C4-2B (cell line): Measurements from ENCODE around the gene HTR4.

Experiments used
- H3K27ac ChIP-seq: fragments of 450-650 bp; 2 replicates; pipeline ENCODE4 v1.5.1; 2017
- ZFX ChIP-seq: fragments of 450-650 bp; IDR thresholded peaks from 2 replicates; pipeline ENCODE4 v1.6.1; 2017
- TF ChIP-seq, protein P1 (sequence below): fragments of 450-650 bp; conservative IDR thresholded peaks from 2 replicates; pipeline ENCODE4 v1.5.1; 2017; ENCODE audit warnings: mild to moderate bottlenecking

HTR4 gene

DNA sequence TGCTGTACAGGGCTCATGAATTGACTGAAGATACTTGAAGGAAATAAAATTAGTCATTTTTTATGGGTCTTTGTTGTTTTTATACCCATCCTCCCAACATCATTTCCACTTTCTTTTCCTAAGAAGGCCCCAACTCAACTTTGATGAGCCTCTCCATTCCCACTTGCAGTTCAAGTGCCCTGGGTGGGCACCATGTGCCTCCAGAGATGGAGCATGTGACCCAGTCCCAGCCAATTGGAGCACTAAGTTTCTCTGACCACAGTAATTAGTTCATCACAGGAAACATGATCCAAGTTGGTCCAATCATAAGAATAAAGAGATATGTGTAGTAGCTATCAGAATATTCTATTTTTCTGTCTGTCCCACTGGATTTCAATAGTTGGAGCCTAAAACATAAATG is 46.9 kb downstream of the HTR4 start:
- no peak overlapping the region for H3K27ac ChIP-seq
- no peak for TF ChIP-seq ZFX
- TF ChIP-seq, protein P1, sequence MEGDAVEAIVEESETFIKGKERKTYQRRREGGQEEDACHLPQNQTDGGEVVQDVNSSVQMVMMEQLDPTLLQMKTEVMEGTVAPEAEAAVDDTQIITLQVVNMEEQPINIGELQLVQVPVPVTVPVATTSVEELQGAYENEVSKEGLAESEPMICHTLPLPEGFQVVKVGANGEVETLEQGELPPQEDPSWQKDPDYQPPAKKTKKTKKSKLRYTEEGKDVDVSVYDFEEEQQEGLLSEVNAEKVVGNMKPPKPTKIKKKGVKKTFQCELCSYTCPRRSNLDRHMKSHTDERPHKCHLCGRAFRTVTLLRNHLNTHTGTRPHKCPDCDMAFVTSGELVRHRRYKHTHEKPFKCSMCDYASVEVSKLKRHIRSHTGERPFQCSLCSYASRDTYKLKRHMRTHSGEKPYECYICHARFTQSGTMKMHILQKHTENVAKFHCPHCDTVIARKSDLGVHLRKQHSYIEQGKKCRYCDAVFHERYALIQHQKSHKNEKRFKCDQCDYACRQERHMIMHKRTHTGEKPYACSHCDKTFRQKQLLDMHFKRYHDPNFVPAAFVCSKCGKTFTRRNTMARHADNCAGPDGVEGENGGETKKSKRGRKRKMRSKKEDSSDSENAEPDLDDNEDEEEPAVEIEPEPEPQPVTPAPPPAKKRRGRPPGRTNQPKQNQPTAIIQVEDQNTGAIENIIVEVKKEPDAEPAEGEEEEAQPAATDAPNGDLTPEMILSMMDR = no peak

DNA sequence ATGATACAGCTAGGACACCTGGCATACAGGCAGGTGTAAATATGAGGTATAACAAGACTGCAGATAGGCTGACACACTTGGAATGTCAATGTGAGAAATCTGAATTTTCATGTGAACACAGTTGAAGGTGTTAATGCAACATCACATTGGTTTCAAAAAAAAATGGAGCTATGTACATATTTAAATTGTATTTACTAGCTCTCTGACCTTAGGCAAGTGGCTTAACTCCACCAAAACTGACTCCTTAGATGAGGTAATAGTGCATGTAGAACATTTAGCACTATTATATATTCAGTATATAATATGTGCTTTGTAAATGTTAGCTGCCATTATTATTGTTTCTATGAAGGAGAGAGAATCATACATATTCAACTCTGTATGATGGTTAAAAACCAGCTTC is 48.0 kb downstream of the HTR4 start:
- H3K27ac ChIP-seq = no peak overlapping the region
- TF ChIP-seq, protein P1 = no peak
- TF ChIP-seq ZFX = no peak

DNA sequence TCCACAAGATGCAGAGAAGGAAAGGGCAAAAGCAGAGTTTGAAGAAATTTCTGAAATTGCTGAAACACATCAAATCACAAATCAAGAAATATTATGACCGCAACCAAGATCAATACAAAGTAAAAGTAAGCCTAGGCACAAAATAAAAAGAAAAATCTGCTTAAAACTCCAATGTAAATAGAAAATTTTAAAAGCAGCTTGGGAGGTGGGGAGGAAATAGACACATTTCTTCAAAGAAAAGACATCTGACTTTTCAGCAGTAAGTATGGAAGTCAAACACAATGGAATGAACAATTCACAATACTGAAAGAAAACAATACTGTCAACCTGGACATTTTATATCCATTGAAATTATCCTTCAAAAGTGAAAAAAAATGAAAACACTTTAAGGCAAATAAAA is 55.1 kb downstream of the HTR4 start:
- no peak overlapping the region for H3K27ac ChIP-seq
- TF ChIP-seq, protein P1 = no peak
- TF ChIP-seq ZFX = no peak

DNA sequence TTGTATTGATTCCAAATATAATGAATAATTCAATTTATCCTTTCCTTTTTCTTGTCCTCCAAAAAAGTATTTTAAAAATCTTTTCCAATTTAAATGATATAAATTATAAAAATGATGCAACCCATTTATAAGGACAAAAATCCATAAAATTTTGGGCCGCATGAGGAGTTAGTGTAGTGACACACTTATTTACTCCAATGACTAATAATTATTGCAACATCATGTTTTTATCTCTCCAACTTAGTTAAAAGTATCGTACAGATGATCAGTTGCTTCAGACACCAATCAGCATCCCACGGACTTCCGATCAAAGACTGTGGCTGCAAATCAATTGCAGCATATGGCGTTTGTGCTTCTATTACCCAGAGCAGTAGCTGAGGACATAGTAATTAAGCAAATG is 58.6 kb downstream of the HTR4 start:
- no peak overlapping the region for H3K27ac ChIP-seq
- no peak for TF ChIP-seq ZFX
- TF ChIP-seq, protein P1 = no peak

DNA sequence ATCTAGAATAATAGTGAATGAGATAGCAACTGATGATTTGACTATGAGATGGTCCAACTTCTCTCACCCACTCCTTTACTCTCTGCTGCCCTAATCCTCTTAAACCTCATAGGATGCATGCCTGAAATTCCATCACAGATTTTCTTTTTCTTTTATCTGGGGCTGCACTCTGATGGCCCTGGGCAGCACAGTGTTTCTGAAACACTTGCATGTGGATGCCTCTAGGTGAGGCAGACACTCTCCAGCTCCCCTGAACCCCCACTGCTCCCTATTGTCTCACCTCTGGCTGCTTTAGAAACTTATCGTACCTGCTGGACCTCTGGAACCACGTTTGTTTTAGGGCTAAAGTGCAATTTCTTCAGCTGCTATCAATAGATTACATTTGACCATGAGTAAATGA is 67.5 kb downstream of the HTR4 start:
- no peak for TF ChIP-seq ZFX
- TF ChIP-seq, protein P1 = no peak
- H3K27ac ChIP-seq = no peak overlapping the region

DNA sequence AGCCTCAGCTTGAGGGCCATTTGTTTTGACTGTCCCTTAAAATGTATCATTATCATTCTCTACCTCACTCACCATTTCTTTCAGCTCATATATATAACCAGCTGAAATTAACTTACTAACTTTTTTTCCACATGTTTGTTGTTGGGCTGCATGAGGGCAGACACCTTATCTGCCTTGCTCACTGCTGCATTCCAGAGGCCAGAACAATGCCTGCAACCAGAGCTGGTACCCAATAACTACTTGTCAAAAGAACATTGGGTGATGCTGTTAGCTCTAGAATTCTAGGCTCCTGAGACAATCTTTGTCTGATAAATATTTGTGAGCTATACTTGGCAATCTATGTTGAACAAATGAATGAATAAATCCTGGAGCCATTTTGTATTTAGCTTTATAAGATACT is 68.3 kb downstream of the HTR4 start:
- no peak overlapping the region for H3K27ac ChIP-seq
- TF ChIP-seq, protein P1 = peak; percentile 23; the same call in 1 of the 2 replicates
- no peak for TF ChIP-seq ZFX

DNA sequence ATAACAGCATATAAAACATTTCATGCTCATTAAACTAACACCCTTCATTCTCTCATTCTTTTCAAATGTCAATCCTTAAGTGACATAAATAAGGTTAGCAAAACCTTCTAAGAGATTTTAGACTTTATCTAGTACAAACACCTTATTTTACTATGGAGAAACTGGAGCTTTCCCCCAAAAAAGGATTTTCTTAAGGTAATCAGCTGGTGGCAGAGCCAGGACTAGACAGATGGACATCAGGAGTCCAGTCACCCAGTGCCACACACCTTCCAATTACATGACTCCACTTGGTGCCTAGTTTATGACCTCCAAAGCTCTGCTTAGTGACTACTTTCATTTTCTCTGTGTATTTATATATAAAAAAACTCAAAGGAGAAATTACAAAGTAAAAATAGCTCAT is 70.2 kb downstream of the HTR4 start:
- no peak overlapping the region for H3K27ac ChIP-seq

More for the DNA sequence above, 70.2 kb downstream of the HTR4 start:
- no peak for TF ChIP-seq ZFX
- TF ChIP-seq, protein P1 = no peak
